Measurements from ENCODE around the gene MEIOC.

- TF ChIP-seq, protein P1, sequence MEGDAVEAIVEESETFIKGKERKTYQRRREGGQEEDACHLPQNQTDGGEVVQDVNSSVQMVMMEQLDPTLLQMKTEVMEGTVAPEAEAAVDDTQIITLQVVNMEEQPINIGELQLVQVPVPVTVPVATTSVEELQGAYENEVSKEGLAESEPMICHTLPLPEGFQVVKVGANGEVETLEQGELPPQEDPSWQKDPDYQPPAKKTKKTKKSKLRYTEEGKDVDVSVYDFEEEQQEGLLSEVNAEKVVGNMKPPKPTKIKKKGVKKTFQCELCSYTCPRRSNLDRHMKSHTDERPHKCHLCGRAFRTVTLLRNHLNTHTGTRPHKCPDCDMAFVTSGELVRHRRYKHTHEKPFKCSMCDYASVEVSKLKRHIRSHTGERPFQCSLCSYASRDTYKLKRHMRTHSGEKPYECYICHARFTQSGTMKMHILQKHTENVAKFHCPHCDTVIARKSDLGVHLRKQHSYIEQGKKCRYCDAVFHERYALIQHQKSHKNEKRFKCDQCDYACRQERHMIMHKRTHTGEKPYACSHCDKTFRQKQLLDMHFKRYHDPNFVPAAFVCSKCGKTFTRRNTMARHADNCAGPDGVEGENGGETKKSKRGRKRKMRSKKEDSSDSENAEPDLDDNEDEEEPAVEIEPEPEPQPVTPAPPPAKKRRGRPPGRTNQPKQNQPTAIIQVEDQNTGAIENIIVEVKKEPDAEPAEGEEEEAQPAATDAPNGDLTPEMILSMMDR (IDR thresholded peaks at IDR 0.05), result no peak
- no peak for TF ChIP-seq POLR2A (IDR thresholded peaks at IDR 0.05)
Observed at GRCh38 chr17:44623070-44623725, 33.1 kb upstream of the MEIOC start.

All from lower leg skin (tissue), 3 donors.